Measurements from ENCODE around the gene AQP12B.

DNA sequence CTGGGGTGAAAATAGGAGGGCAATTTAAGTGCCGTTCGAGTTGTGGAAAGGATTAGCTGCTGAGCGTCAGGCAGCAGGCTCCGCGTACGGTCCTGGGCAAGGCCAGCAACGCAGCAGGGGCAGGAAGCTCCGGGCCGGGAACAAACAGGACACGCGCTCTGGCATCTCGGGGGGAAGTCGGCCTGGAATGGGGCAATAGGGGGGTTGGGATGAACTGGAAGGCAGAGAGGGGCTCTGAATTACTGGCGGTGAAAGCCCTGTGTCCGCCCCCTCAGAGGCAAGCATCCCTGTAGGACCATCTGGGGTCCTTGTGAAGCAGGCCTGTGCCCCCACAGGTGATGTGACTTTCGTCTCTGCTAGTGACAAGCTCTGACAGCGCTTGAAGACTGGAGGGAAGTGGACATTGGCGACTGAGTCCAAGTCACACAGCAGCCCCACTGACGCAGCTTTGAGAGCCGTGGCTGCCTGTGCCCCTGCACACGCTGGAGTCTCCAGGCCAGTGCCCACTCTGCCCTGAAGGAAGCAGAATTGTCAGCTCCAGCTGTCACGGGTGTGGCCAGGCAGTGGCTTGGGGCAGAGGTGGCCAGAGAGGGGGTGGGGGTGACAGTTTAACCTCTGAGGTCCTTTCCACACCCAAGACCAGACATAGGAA is 35.1 kb downstream of the AQP12B start:
- TF ChIP-seq MAFF (IDR thresholded peaks at IDR 0.05; ENCODE audit: low read length) (no peak), POLR3A (IDR thresholded peaks at IDR 0.05; ENCODE audit: borderline replicate concordance, extremely low read depth, insufficient read depth, insufficient read length) (no peak), CAMTA2 (CRISPR knock-in tag; conservative IDR thresholded peaks at IDR 0.05) (no peak), NR3C1 (CRISPR knock-in tag; IDR thresholded peaks at IDR 0.05) (no peak), RB1 (IDR thresholded peaks at IDR 0.05; ENCODE audit: low read depth) (no peak), PHF20 (IDR thresholded peaks at IDR 0.05; ENCODE audit: partially characterized antibody) (no peak), JUN (IDR thresholded peaks at IDR 0.05; ENCODE audit: borderline replicate concordance, low read depth, low read length) (no peak), JUN (CRISPR knock-in tag; IDR thresholded peaks at IDR 0.05; ENCODE audit: borderline replicate concordance) (no peak), TAL1 (IDR thresholded peaks at IDR 0.05) (no peak), MAX (CRISPR knock-in tag; IDR thresholded peaks at IDR 0.05) (no peak), CHD2 (IDR thresholded peaks at IDR 0.05; ENCODE audit: low read depth, low read length) (no peak), NFYB (IDR thresholded peaks at IDR 0.05; ENCODE audit: extremely low read depth, insufficient read length) (no peak), ZNF253 (CRISPR knock-in tag; conservative IDR thresholded peaks at IDR 0.05) (no peak)
- TF ChIP-seq, protein P1, sequence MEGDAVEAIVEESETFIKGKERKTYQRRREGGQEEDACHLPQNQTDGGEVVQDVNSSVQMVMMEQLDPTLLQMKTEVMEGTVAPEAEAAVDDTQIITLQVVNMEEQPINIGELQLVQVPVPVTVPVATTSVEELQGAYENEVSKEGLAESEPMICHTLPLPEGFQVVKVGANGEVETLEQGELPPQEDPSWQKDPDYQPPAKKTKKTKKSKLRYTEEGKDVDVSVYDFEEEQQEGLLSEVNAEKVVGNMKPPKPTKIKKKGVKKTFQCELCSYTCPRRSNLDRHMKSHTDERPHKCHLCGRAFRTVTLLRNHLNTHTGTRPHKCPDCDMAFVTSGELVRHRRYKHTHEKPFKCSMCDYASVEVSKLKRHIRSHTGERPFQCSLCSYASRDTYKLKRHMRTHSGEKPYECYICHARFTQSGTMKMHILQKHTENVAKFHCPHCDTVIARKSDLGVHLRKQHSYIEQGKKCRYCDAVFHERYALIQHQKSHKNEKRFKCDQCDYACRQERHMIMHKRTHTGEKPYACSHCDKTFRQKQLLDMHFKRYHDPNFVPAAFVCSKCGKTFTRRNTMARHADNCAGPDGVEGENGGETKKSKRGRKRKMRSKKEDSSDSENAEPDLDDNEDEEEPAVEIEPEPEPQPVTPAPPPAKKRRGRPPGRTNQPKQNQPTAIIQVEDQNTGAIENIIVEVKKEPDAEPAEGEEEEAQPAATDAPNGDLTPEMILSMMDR (IDR thresholded peaks at IDR 0.05 in 2 of 3, conservative IDR thresholded peaks at IDR 0.05 in 1 of 3; ENCODE audit: insufficient read depth in 2 of 3, low read depth in 1 of 3, low read length in 3 of 3): no peak
